Measurements from ENCODE around the gene SOCS3. TPM values are rescaled to one million over a fixed set of nuclear protein-coding genes. Genes with fewer than 3 reads are reported as not detected.

SOCS3 gene
- total RNA-seq, 3 donors from 2014 or later (not counting 1 experiment from before 2014, with no cell fraction given): 39.0 to 47.9 (median 43.6) TPM

- ATAC-seq: peak; percentile 35 to 60 (median 43)
- Mint-ChIP-seq H3K27me3 (ENCODE audit: low read depth in 2 of 2) (peaks cover 2 to 6% of the 10 kb centered on the region in 2 donors), H3K27ac (peak overlapping the region; percentile 61 to 71), H3K36me3 (no peaks in the 10 kb centered on the region), H3K4me1 (peaks cover 14 to 42% of the 10 kb centered on the region in 2 donors), H3K9me3 (no peaks in the 10 kb centered on the region), H3K4me3 (peak overlapping the region; percentile 90)
- Histone ChIP-seq H3K36me3 (ENCODE audit: control insufficient read depth, insufficient read depth, low read length) (peaks cover 8% of the 10 kb centered on the region), H3K4me1 (ENCODE audit: control insufficient read depth, insufficient read depth, low read length) (peaks cover 58% of the 10 kb centered on the region), H3K27ac (ENCODE audit: low read length) (peak overlapping the region; percentile 61), H3K9me3 (ENCODE audit: control insufficient read depth, insufficient read depth, low read length) (no peaks in the 10 kb centered on the region), H3K27me3 (ENCODE audit: control insufficient read depth, insufficient read depth, low read length) (no peaks in the 10 kb centered on the region), H3K4me3 (ENCODE audit: low read length) (peak overlapping the region; percentile 45)
- intact Hi-C loops (cut with micrococcal nuclease): loop anchor here (1.0 to 5.0 kb wide), 4 partner anchors 18 to 73 kb away; partner anchors contain the start of gene PGS1
- peak; percentile 87 to 90 for DNase-seq
- 4% methylated on average over 49 of the region's 49 CpGs for WGBS (ENCODE audit: insufficient coverage)
- TF ChIP-seq, protein P1, sequence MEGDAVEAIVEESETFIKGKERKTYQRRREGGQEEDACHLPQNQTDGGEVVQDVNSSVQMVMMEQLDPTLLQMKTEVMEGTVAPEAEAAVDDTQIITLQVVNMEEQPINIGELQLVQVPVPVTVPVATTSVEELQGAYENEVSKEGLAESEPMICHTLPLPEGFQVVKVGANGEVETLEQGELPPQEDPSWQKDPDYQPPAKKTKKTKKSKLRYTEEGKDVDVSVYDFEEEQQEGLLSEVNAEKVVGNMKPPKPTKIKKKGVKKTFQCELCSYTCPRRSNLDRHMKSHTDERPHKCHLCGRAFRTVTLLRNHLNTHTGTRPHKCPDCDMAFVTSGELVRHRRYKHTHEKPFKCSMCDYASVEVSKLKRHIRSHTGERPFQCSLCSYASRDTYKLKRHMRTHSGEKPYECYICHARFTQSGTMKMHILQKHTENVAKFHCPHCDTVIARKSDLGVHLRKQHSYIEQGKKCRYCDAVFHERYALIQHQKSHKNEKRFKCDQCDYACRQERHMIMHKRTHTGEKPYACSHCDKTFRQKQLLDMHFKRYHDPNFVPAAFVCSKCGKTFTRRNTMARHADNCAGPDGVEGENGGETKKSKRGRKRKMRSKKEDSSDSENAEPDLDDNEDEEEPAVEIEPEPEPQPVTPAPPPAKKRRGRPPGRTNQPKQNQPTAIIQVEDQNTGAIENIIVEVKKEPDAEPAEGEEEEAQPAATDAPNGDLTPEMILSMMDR (IDR thresholded peaks at IDR 0.05): peak; percentile 90
Observed at GRCh38 chr17:78360371-78361224, 721 bp upstream of the SOCS3 start.

DNA sequence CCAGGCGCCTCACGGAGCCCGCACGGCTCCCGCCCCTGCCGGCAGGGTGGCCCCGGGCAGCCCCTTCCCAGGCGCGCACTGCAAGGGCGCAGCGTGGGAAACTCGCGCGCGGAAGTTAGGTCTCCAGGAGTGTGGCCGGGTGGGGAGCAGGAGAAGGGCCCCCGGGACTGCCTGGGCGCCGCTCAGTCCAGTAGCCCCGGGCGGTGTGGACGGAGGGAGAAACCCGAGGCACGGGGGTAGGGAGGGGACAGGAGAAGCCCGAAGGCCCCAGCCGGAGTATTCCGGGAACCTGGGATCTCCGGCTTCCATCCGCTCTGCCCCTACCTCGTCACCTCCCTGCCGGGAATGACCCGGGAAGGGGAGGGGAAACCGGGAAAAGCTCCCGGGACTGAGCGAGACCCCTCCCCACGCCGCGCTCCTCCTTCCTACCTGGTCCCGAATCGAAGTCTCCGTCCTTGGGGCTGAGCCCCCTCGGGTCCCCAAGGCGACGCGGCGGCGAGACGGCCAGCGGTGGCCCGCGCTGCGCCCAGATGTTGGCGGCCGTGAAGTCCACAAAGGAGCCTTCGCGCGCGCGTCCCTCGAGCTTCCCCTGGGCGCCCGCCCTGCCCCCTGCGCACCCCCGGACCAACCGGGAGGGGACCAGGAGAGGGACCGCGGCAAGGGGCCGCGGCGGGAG lies 418 bp downstream of the SOCS3 start:
- H3K4me3 Mint-ChIP-seq: peak overlapping the region; percentile 78
- H3K9me3 Mint-ChIP-seq: no peaks in the 10 kb centered on the region
- H3K9me3 ChIP-seq (ENCODE audit: control insufficient read depth, insufficient read depth, low read length): no peaks in the 10 kb centered on the region
- H3K27ac ChIP-seq (ENCODE audit: low read length): peak overlapping the region; percentile 62
- H3K27me3 ChIP-seq (ENCODE audit: control insufficient read depth, insufficient read depth, low read length): no peaks in the 10 kb centered on the region
- H3K27me3 Mint-ChIP-seq (ENCODE audit: low read depth in 2 of 2): peaks cover 0 to 6% of the 10 kb centered on the region in 2 donors
- peaks cover 15 to 41% of the 10 kb centered on the region in 2 donors for H3K4me1 Mint-ChIP-seq
- H3K27ac Mint-ChIP-seq: peak overlapping the region in 1 of 2 donors; percentile 58
- TF ChIP-seq, protein P1 (IDR thresholded peaks at IDR 0.05): no peak
- WGBS (ENCODE audit: insufficient coverage): under 1% methylated on average over 70 of the region's 70 CpGs
- ATAC-seq: peak in 1 of 3 donors; percentile 3
- peaks cover 58% of the 10 kb centered on the region for H3K4me1 ChIP-seq (ENCODE audit: control insufficient read depth, insufficient read depth, low read length)
- intact Hi-C loops (cut with micrococcal nuclease): no loop called here
- no peaks in the 10 kb centered on the region for H3K36me3 Mint-ChIP-seq
- H3K4me3 ChIP-seq (ENCODE audit: low read length): peak overlapping the region; percentile 81
- peaks cover 8% of the 10 kb centered on the region for H3K36me3 ChIP-seq (ENCODE audit: control insufficient read depth, insufficient read depth, low read length)
- DNase-seq: no peak

DNA sequence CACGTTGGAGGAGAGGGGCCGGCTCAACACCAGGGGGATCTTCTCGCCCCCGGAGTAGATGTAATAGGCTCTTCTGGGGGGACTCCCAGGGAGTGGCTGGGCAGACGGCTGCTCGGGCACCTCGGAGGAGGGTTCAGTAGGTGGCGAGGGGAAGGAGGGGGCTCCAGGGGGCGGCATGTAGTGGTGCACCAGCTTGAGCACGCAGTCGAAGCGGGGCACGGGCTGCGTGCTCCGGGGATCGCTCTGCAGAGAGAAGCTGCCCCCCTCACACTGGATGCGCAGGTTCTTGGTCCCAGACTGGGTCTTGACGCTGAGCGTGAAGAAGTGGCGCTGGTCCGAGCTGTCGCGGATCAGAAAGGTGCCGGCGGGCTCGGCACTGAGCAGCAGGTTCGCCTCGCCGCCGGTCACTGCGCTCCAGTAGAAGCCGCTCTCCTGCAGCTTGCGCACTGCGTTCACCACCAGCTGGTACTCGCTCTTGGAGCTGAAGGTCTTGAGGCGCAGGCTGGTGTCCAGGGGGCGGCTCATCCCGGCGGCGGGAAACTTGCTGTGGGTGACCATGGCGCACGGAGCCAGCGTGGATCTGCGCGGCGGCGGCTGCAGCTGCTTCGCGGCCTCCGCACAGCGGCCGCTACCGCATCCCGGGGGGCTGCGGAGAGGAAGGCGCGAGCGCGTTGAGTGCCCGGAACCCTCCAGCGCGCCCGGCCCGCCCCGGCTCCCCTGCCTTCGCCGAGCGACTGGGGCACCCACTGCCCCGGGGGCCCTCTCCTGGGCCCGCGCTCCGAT lies 1.1 kb downstream of the SOCS3 start:
- ATAC-seq (no peak), DNase-seq (peak in 1 of 2 donors; percentile 60)
- Mint-ChIP-seq H3K36me3 (no peaks in the 10 kb centered on the region), H3K27ac (peak overlapping the region in 1 of 2 donors; percentile 86), H3K4me3 (peak overlapping the region; percentile 25), H3K27me3 (ENCODE audit: low read depth in 2 of 2) (peaks cover 0 to 6% of the 10 kb centered on the region in 2 donors), H3K9me3 (no peaks in the 10 kb centered on the region), H3K4me1 (peaks cover 12 to 41% of the 10 kb centered on the region in 2 donors)
- intact Hi-C loops (cut with micrococcal nuclease): no loop called here
- H3K27me3 ChIP-seq (ENCODE audit: control insufficient read depth, insufficient read depth, low read length): no peaks in the 10 kb centered on the region
- H3K4me1 ChIP-seq (ENCODE audit: control insufficient read depth, insufficient read depth, low read length): peaks cover 64% of the 10 kb centered on the region
- H3K27ac ChIP-seq (ENCODE audit: low read length): no peak overlapping the region
- peaks cover 8% of the 10 kb centered on the region for H3K36me3 ChIP-seq (ENCODE audit: control insufficient read depth, insufficient read depth, low read length)
- WGBS (ENCODE audit: insufficient coverage): 35% methylated on average over 72 of the region's 72 CpGs
- peak overlapping the region; percentile 31 for H3K4me3 ChIP-seq (ENCODE audit: low read length)
- TF ChIP-seq, protein P1 (IDR thresholded peaks at IDR 0.05): no peak
- no peaks in the 10 kb centered on the region for H3K9me3 ChIP-seq (ENCODE audit: control insufficient read depth, insufficient read depth, low read length)

Measured in natural killer cell (primary cell).